Measurements from ENCODE around the gene WWTR1. TPM values are rescaled to one million over a fixed set of nuclear protein-coding genes. Genes with fewer than 3 reads are reported as not detected.

WWTR1 gene
- total RNA-seq, 1 experiment from 2014 or later: 73.5 TPM

DNA sequence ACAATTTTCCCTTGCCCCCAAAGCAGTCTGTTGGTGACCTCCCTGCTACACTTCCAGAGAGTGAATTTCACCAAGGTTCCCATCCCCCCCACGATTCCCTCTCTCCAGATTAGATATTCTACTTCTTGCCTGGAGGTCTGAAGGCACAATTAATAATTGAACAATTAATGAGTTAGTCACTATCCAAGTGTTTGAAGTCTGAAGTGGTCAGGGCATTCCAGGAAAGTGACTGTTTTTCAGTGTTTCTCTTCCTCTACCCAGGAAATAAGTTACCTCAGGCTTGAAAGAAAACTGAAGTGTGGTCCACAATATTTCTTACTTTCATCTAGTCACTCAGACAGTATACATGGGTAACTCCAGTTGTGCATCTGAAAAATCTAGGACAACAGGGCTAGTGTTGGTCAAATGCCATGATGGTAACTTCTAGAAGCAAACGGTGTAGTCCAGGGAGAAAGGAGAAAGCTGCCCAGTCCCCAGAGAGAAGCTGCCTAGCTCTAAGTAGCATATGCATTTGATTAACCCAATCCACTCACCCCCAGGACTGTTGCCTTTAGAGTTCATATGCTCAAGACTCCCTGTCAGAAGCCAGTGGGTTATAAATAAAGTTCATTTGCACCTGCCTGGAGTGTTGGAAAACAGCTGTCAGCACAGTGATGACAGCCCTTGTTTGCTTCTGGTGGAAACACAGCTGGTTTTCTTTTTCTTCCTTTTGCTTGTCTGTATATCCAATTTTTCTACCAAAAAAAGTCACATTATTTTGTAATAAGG, 185.6 kb downstream of the WWTR1 start:
- H3K4me3 ChIP-seq: no peak overlapping the region
- intact Hi-C loops (cut with micrococcal nuclease; ENCODE audit: unreplicated experiment): no loop called here
- TF ChIP-seq, protein P1, sequence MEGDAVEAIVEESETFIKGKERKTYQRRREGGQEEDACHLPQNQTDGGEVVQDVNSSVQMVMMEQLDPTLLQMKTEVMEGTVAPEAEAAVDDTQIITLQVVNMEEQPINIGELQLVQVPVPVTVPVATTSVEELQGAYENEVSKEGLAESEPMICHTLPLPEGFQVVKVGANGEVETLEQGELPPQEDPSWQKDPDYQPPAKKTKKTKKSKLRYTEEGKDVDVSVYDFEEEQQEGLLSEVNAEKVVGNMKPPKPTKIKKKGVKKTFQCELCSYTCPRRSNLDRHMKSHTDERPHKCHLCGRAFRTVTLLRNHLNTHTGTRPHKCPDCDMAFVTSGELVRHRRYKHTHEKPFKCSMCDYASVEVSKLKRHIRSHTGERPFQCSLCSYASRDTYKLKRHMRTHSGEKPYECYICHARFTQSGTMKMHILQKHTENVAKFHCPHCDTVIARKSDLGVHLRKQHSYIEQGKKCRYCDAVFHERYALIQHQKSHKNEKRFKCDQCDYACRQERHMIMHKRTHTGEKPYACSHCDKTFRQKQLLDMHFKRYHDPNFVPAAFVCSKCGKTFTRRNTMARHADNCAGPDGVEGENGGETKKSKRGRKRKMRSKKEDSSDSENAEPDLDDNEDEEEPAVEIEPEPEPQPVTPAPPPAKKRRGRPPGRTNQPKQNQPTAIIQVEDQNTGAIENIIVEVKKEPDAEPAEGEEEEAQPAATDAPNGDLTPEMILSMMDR (conservative IDR thresholded peaks at IDR 0.05): no peak
- TF ChIP-seq EZH2 (IDR thresholded peaks at IDR 0.05; ENCODE audit: low read depth): no peak
- H3K27ac ChIP-seq: 0 out of 2 replicates have a peak overlapping the region, but pooled peaks have one; percentile 73
- BruUV-seq (replicated peaks): no TSS peak
- ChIA-PET CTCF (interaction anchor here (1.5 kb wide), 1 partner anchor 119 kb away, joined by 5 read pairs; no protein-coding TSS in a partner anchor), POLR2A (ENCODE audit: unreplicated experiment) (interaction anchor here (0.6 kb wide), 2 partner anchors 40 to 132 kb away, joined by 3 to 5 read pairs; no protein-coding TSS in a partner anchor)
- H3K9me2 ChIP-seq (ENCODE audit: insufficient read depth): no peaks in the 10 kb centered on the region; the same call in 1 of the 2 replicates
- H3K9me3 ChIP-seq (ENCODE audit: insufficient read depth, low read depth): no peaks in the 10 kb centered on the region
- no peaks in the 10 kb centered on the region for H3K27me3 ChIP-seq (ENCODE audit: insufficient read depth, low read depth)
- peak in 1 of 2 experiments; percentile 44 for DNase-seq
- no peaks in the 10 kb centered on the region for H3K79me2 ChIP-seq (ENCODE audit: low read depth)
- no peak overlapping the region; the same call in 1 of the 2 replicates for H3K4me2 ChIP-seq
- H3K4me1 ChIP-seq (replicated peaks; ENCODE audit: insufficient read depth): peaks cover 50% of the 10 kb centered on the region
- H2AFZ ChIP-seq: no peak overlapping the region
- no peaks in the 10 kb centered on the region for H4K20me1 ChIP-seq (ENCODE audit: insufficient read depth)
- H3K36me3 ChIP-seq (ENCODE audit: low read depth): no peaks in the 10 kb centered on the region
- H3F3A ChIP-seq (ENCODE audit: insufficient read depth, low read depth): peaks cover 21% of the 10 kb centered on the region; the same call in 1 of the 2 replicates

GRCh38 chr3:149470381-149470780, 187.4 kb downstream of the WWTR1 start:
- TF ChIP-seq, protein P1 (conservative IDR thresholded peaks at IDR 0.05): no peak
- no peak for TF ChIP-seq EZH2 (IDR thresholded peaks at IDR 0.05; ENCODE audit: low read depth)
- peaks cover 46% of the 10 kb centered on the region for H3K4me1 ChIP-seq (replicated peaks; ENCODE audit: insufficient read depth)
- H3K27me3 ChIP-seq (ENCODE audit: insufficient read depth, low read depth): no peaks in the 10 kb centered on the region
- H3K79me2 ChIP-seq (ENCODE audit: low read depth): no peaks in the 10 kb centered on the region
- H2AFZ ChIP-seq: no peak overlapping the region
- H3F3A ChIP-seq (ENCODE audit: insufficient read depth, low read depth): peaks cover 21% of the 10 kb centered on the region; the same call in 1 of the 2 replicates
- H4K20me1 ChIP-seq (ENCODE audit: insufficient read depth): no peaks in the 10 kb centered on the region
- H3K36me3 ChIP-seq (ENCODE audit: low read depth): no peaks in the 10 kb centered on the region
- no peak overlapping the region for H3K4me3 ChIP-seq
- no peaks in the 10 kb centered on the region; the same call in 1 of the 2 replicates for H3K9me2 ChIP-seq (ENCODE audit: insufficient read depth)
- intact Hi-C loops (cut with micrococcal nuclease; ENCODE audit: unreplicated experiment): no loop called here
- ChIA-PET POLR2A (ENCODE audit: unreplicated experiment) (no interaction called here), CTCF (interaction anchor here (0.5 to 0.7 kb wide), 2 partner anchors 173 to 480 kb away, joined by 3 read pairs; no protein-coding TSS in a partner anchor)
- no peaks in the 10 kb centered on the region for H3K9me3 ChIP-seq (ENCODE audit: insufficient read depth, low read depth)
- DNase-seq: no peak
- BruUV-seq (replicated peaks): no TSS peak
- H3K27ac ChIP-seq: no peak overlapping the region
- no peak overlapping the region for H3K4me2 ChIP-seq

DNA sequence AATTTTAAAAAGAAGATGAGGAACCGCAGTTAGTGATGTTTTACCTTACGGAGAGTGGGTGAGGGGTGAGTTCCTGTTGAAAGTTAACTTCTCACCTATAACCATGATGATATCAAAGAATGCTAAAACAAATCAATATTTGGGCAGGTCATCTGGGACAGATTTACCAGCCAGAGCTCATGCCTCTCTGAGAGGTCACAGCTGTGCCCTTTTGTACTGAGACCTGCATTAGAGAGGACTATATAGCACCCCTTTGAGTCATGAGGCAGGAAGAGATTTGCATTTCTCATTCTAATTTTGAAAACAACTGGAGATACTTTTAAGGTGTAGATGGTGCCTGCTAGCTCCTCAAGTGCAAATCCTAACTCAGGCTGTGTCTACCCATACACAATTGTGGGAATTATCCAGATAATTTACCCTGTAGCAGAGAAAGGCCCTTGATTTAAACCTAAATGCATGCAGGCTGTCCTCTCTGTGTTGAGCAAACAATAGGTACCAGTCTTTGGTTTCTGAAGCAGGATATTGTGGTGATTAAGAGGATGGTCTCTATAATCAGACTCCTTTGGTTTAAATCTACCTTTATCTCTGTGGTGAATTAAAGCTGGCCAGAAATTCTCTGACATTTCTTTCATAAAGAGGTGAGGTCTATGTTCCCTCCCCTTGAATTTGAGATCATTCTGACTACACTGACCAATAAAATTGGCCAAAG, 189.2 kb downstream of the WWTR1 start:
- Histone ChIP-seq H3K4me1 (replicated peaks; ENCODE audit: insufficient read depth) (peaks cover 32% of the 10 kb centered on the region), H2AFZ (no peak overlapping the region), H3K36me3 (ENCODE audit: low read depth) (no peaks in the 10 kb centered on the region), H3K9me3 (ENCODE audit: insufficient read depth, low read depth) (no peaks in the 10 kb centered on the region), H3K27me3 (ENCODE audit: insufficient read depth, low read depth) (no peaks in the 10 kb centered on the region), H3K9me2 (ENCODE audit: insufficient read depth) (no peaks in the 10 kb centered on the region; the same call in 1 of the 2 replicates), H3K27ac (peak overlapping the region; percentile 27; the same call in 1 of the 2 replicates), H3K4me2 (peak overlapping the region; percentile 13; the same call in 1 of the 2 replicates), H3K79me2 (ENCODE audit: low read depth) (no peaks in the 10 kb centered on the region), H3K4me3 (no peak overlapping the region), H3F3A (ENCODE audit: insufficient read depth, low read depth) (peaks cover 9% of the 10 kb centered on the region; the same call in 1 of the 2 replicates), H4K20me1 (ENCODE audit: insufficient read depth) (no peaks in the 10 kb centered on the region)
- peak in 1 of 2 experiments; percentile 44 for DNase-seq
- no TSS peak for BruUV-seq (replicated peaks)
- intact Hi-C loops (cut with micrococcal nuclease; ENCODE audit: unreplicated experiment): no loop called here
- POLR2A ChIA-PET (ENCODE audit: unreplicated experiment): no interaction called here
- no peak for TF ChIP-seq EZH2 (IDR thresholded peaks at IDR 0.05; ENCODE audit: low read depth)
- TF ChIP-seq, protein P1 (conservative IDR thresholded peaks at IDR 0.05): no peak
- CTCF ChIA-PET: no interaction called here
